GM19468 (cell line): ENCODE results near the gene ASPHD1.
"Not testable (repeated sequence)": the region's sequence is repeated elsewhere in the genome, so short reads cannot be mapped to it uniquely, and the experiment has no call there.

Experiments used
- ATAC-seq: cut with Tn5 transposase; IDR thresholded peaks from one replicate; pipeline ENCODE4 v1.9.1; 2021; ENCODE audit warnings: mild to moderate bottlenecking, moderate library complexity, moderate number of reproducible peaks; ENCODE audit not compliant: unreplicated experiment; ENCODE audit errors: extremely low read depth

Gene ASPHD1

GRCh38 chr16:29927070-29927905 lies 27.0 kb downstream of the ASPHD1 start:
- ATAC-seq = no peak

DNA sequence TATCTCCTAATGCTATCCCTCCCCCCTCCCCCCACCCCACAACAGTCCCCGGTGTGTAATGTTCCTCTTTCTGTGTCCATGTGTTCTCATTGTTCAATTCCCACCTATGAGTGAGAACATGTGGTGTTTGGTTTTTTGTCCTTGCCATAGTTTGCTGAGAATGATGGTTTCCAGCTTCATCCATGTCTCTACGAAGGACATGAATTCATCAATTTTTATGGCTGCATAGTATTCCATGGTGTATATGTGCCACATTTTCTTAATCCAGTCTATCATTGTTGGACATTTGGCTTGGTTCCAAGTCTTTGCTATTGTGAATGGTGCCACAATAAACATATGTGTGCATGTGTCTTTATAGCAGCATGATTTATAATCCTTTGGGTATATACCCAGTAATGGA lies 31.5 kb downstream of the ASPHD1 start:
- ATAC-seq = not testable (repeated sequence)

DNA sequence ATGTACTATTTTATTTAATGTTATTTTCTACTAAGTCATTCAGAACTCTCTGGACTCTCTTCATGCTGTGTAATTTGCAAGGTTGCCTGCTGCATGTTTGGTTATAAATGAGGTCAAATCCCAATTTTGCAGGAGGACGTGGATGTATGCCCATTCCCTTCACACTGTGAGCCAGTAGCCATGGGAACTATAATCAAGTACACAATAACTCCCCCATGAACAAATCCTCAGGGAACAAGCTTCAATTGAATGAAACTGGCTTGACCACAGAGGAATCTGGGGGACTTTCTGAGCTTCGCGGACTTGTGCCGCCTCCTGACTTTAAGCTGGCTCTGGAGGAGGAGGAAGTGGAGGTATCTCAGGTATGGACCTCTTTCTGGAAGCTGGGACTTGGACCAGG lies 40.4 kb downstream of the ASPHD1 start:
- no peak for ATAC-seq

- ATAC-seq = no peak
Observed at GRCh38 chr16:29943846-29944799, 43.8 kb downstream of the ASPHD1 start.

DNA sequence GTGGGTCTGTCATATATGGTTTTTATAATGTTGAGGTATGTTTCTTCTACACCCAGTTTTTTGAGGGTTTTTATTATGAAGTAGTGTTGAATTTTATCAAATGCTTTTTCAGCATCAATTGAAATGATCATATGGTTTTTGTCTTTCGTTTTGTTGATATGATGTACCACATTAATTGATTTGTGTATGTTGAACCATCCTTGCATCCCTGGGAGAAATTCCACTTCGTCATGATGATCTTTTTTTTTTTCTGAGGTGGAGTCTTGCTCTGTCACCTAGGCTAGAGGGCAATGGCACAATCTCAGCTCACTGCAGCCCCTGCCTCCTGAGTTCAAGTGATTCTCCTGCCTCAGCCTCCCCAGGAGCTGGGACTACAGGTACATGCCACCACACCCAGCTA lies 47.6 kb downstream of the ASPHD1 start:
- no peak for ATAC-seq

GRCh38 chr16:29950806-29951461 lies 50.6 kb downstream of the ASPHD1 start:
- no peak for ATAC-seq

DNA sequence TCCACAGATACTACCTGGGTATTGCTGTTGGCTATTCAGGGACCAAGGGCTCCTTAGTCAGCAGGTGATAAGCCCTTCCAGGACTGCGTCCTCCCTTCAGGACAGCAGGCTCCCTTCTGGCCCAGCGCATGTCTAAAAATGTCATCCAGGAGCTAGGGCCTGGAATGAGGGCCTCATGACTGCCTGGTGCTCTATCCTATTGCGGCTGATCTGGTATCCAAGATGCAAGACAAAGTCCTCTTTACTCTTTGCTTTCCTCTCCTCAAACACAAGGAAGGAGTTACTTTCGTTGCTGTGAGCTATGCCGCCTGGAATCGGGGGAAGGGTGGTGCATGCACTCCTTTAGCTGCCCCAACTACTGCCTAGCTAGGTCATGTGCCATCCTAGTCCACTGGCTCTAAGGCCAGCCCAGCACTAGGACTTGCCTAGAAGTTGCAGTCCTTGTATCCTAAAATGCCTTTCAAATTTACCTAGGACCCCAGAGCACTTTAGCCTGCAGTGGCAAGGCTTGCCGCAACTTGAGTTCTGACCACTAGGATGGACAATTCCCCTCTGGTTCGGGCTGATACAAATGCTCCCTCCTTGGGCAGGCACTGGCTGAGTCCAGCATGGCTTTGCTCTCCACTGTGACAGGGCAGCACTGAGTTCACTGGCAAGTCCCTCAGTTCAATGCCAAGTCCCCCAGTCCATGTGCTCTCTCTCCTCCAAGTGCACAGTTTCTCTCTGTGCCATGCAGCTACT lies 51.5 kb downstream of the ASPHD1 start:
- no peak for ATAC-seq
